Endothelial cell of umbilical vein (primary cell): ENCODE data around the gene TAF5L.

Source experiments
- CTCF ChIP-seq, 2 donors: IDR thresholded peaks; 1 replicate in 1 of 2; 2 replicates in 1 of 2; pipeline ENCODE4 v1.5.1; 2011; ENCODE audit warnings: low read length in 2 of 2, mild to moderate bottlenecking in 2 of 2, moderate library complexity in 2 of 2, control low read depth in 1 of 2, inconsistent platforms in 1 of 2, low read depth in 1 of 2; ENCODE audit not compliant: insufficient read depth in 1 of 2; ENCODE audit errors: extremely low read depth in 1 of 2
- POLR2A ChIP-seq: IDR thresholded peaks from 2 replicates; pipeline ENCODE4 v1.6.1; 2012; ENCODE audit warnings: low read depth, mild to moderate bottlenecking, control low read depth, low read length

GRCh38 chr1:229645324-229645993 is 19.5 kb upstream of the TAF5L start:
- TF ChIP-seq CTCF (IDR thresholded peaks at IDR 0.05; ENCODE audit: extremely low read depth in 1 of 2, insufficient read depth in 1 of 2, low read depth in 1 of 2, low read length in 2 of 2) (no peak), POLR2A (no peak)
